IMR-90 (cell line): ENCODE results near the gene ZBTB3. TPM values are rescaled to one million over a fixed set of nuclear protein-coding genes. Genes with fewer than 3 reads are reported as not detected.

Experiments used
- ATAC-seq: fragments of 200-7000 bp; cut with Tn5 transposase; 2 replicates; pipeline ENCODE4 v1.9.1; 2020; ENCODE audit warnings: low read depth, mild to moderate bottlenecking, moderate library complexity
- BruUV-seq: library from RNA; stranded (reverse); fragments of 400-500 nt; replicated peaks from 2 replicates; lab custom pipeline; 2021; lab: Mats Ljungman, UMichigan
- CTCF ChIA-PET: fragments of 300-600 bp; formaldehyde crosslinking; extraction: SDS; loops from one replicate; lab custom pipeline; 2021; ENCODE audit warnings: antibody characterized with exemption; lab: Yijun Ruan, JAX
- POLR2A ChIA-PET: fragments of 300-600 bp; sonication (Branson Sonifier 250); formaldehyde crosslinking; loops from one replicate; lab custom pipeline; 2022; ENCODE audit warnings: antibody characterized with exemption; ENCODE audit not compliant: unreplicated experiment; lab: Charles Lee
- DNase-seq: peaks from one replicate; pipeline ENCODE4 v3.0.0; 2013
- H2AFZ ChIP-seq: replicated peaks from 2 replicates; pipeline ENCODE3; 2013; ENCODE audit warnings: low read length, mild to moderate bottlenecking; ENCODE audit not compliant: poor library complexity
- H2AK5ac ChIP-seq: 2 replicates; pipeline ENCODE4 v1.6.1; 2013; ENCODE audit warnings: low read depth, low read length, inconsistent platforms
- H2AK9ac ChIP-seq: replicated peaks from 2 replicates; pipeline ENCODE3; 2013; ENCODE audit warnings: mild to moderate bottlenecking, low read depth, low read length, moderate library complexity; ENCODE audit not compliant: poor library complexity
- H2BK120ac ChIP-seq: 2 replicates; pipeline ENCODE4 v1.6.1; 2013; ENCODE audit warnings: low read depth, low read length, inconsistent platforms
- H2BK15ac ChIP-seq: 3 replicates; pipeline ENCODE4 v1.6.1; 2013; ENCODE audit warnings: low read depth, low read length, inconsistent platforms
- H2BK20ac ChIP-seq: 2 replicates; pipeline ENCODE4 v1.6.1; 2013; ENCODE audit warnings: low read depth, mild to moderate bottlenecking, inconsistent platforms, low read length, moderate library complexity
- H2BK5ac ChIP-seq: 2 replicates; pipeline ENCODE4 v1.6.1; 2013; ENCODE audit warnings: mild to moderate bottlenecking, low read depth, low read length, inconsistent platforms; ENCODE audit not compliant: poor library complexity, severe bottlenecking
- H3K14ac ChIP-seq: replicated peaks from 2 replicates; pipeline ENCODE4 v1.6.1; 2013; ENCODE audit warnings: low read depth, low read length, inconsistent platforms
- H3K18ac ChIP-seq: 2 replicates; pipeline ENCODE4 v1.6.1; 2013; ENCODE audit warnings: low read depth, low read length, control low read depth
- H3K23ac ChIP-seq: 2 replicates; pipeline ENCODE4 v1.6.1; 2013; ENCODE audit warnings: low read depth, low read length, inconsistent platforms
- H3K27ac ChIP-seq: 2 replicates; pipeline ENCODE4 v1.5.1; 2013; ENCODE audit warnings: mild to moderate bottlenecking, control low read depth, low read length; ENCODE audit not compliant: insufficient read depth
- H3K27me3 ChIP-seq: 2 replicates; pipeline ENCODE4 v1.6.1; 2013; ENCODE audit warnings: low read length; ENCODE audit not compliant: control insufficient read depth, insufficient read depth
- H3K36me3 ChIP-seq: 2 replicates; pipeline ENCODE4 v1.6.1; 2013; ENCODE audit warnings: low read length, mixed read lengths; ENCODE audit not compliant: control insufficient read depth, insufficient read depth
- H3K4ac ChIP-seq: 2 replicates; pipeline ENCODE4 v1.6.1; 2013; ENCODE audit warnings: low read depth, low read length, inconsistent platforms
- H3K4me1 ChIP-seq: 2 replicates; pipeline ENCODE4 v1.6.1; 2013; ENCODE audit warnings: low read length, mixed read lengths; ENCODE audit not compliant: control insufficient read depth, insufficient read depth
- H3K4me2 ChIP-seq: 2 replicates; pipeline ENCODE4 v1.6.1; 2013; ENCODE audit warnings: low read depth, mild to moderate bottlenecking, control low read depth, low read length, moderate library complexity
- H3K4me3 ChIP-seq: 2 replicates; pipeline ENCODE4 v1.5.1; 2013; ENCODE audit warnings: low read depth, mild to moderate bottlenecking, control low read depth, low read length, moderate library complexity; ENCODE audit not compliant: insufficient read depth
- H3K56ac ChIP-seq: 2 replicates; pipeline ENCODE4 v1.6.1; 2013; ENCODE audit warnings: low read length, inconsistent platforms; ENCODE audit not compliant: insufficient read depth; ENCODE audit errors: extremely low read depth
- H3K79me1 ChIP-seq, 2 experiments: 2 replicates each; pipeline ENCODE4 v1.6.1; 2013; ENCODE audit warnings: low read length in 2 of 2, inconsistent platforms in 1 of 2, low read depth in 1 of 2
- H3K9ac ChIP-seq: 2 replicates; pipeline ENCODE4 v1.6.1; 2013; ENCODE audit warnings: low read depth, low read length, control low read depth
- H3K9me1 ChIP-seq: 2 replicates; pipeline ENCODE4 v1.6.1; 2013; ENCODE audit warnings: low read length, inconsistent platforms; ENCODE audit not compliant: insufficient read depth
- H3K9me3 ChIP-seq: 2 replicates; pipeline ENCODE4 v1.6.1; 2013; ENCODE audit warnings: low read length; ENCODE audit not compliant: control insufficient read depth, insufficient read depth
- H4K20me1 ChIP-seq: 2 replicates; pipeline ENCODE4 v1.6.1; 2013; ENCODE audit warnings: low read length, inconsistent platforms; ENCODE audit not compliant: insufficient read depth
- H4K5ac ChIP-seq: 2 replicates; pipeline ENCODE4 v1.6.1; 2013; ENCODE audit warnings: mild to moderate bottlenecking, low read depth, low read length, control low read depth
- H4K8ac ChIP-seq, 2 experiments: 2 replicates each; pipeline ENCODE4 v1.6.1; 2013; ENCODE audit warnings: low read depth in 2 of 2, low read length in 2 of 2, control low read depth in 1 of 2, inconsistent platforms in 1 of 2
- H4K91ac ChIP-seq: 2 replicates; pipeline ENCODE4 v1.6.1; 2013; ENCODE audit warnings: low read depth, low read length, inconsistent platforms; ENCODE audit not compliant: insufficient read depth
- BHLHE40 ChIP-seq: fragments of 150-350 bp; IDR thresholded peaks from 2 replicates; pipeline ENCODE4 v1.6.1; 2016; ENCODE audit warnings: mild to moderate bottlenecking, low read depth, low read length
- CEBPB ChIP-seq: IDR thresholded peaks from 2 replicates; pipeline ENCODE4 v1.6.1; 2012; ENCODE audit warnings: low read depth, low read length, improper control_type of control experiment
- CHD1 ChIP-seq: IDR thresholded peaks from 2 replicates; pipeline ENCODE4 v1.6.1; 2012; ENCODE audit warnings: low read depth, low read length, improper control_type of control experiment
- CTCF ChIP-seq: conservative IDR thresholded peaks from 2 replicates; pipeline ENCODE4 v1.5.1; 2012; ENCODE audit warnings: mild to moderate bottlenecking, low read depth, low read length, improper control_type of control experiment
- ELK1 ChIP-seq: fragments of 150-350 bp; IDR thresholded peaks from 2 replicates; pipeline ENCODE4 v1.6.1; 2016; ENCODE audit warnings: low read depth, mild to moderate bottlenecking, low read length, moderate library complexity, borderline replicate concordance
- FOS ChIP-seq: fragments of 150-350 bp; IDR thresholded peaks from 2 replicates; pipeline ENCODE4 v1.6.1; 2016; ENCODE audit warnings: low read depth, low read length
- MAFK ChIP-seq: IDR thresholded peaks from 2 replicates; pipeline ENCODE4 v1.6.1; 2012; ENCODE audit warnings: low read depth, low read length, improper control_type of control experiment
- MAZ ChIP-seq: IDR thresholded peaks from 2 replicates; pipeline ENCODE4 v1.6.1; 2012; ENCODE audit warnings: low read depth, mild to moderate bottlenecking, low read length, improper control_type of control experiment, moderate library complexity, borderline replicate concordance
- MXI1 ChIP-seq: IDR thresholded peaks from 2 replicates; pipeline ENCODE4 v1.6.1; 2012; ENCODE audit warnings: low read depth, mild to moderate bottlenecking, low read length, moderate library complexity, borderline replicate concordance
- NFE2L2 ChIP-seq: fragments of 150-350 bp; IDR thresholded peaks from 2 replicates; pipeline ENCODE4 v1.6.1; 2016; ENCODE audit warnings: low read depth, mild to moderate bottlenecking, low read length
- POLR2A ChIP-seq: IDR thresholded peaks from 2 replicates; pipeline ENCODE4 v1.6.1; 2012; ENCODE audit warnings: mild to moderate bottlenecking, low read depth, low read length
- RAD21 ChIP-seq: IDR thresholded peaks from 2 replicates; pipeline ENCODE4 v1.6.1; 2012; ENCODE audit warnings: low read length, improper control_type of control experiment
- RCOR1 ChIP-seq: IDR thresholded peaks from 2 replicates; pipeline ENCODE4 v1.6.1; 2012; ENCODE audit warnings: mild to moderate bottlenecking, low read length, improper control_type of control experiment; ENCODE audit not compliant: insufficient replicate concordance
- RFX5 ChIP-seq: IDR thresholded peaks from 2 replicates; pipeline ENCODE4 v1.8.0; 2012; ENCODE audit warnings: low read depth, mild to moderate bottlenecking, low read length, moderate library complexity
- SMC3 ChIP-seq: fragments of 150-350 bp; IDR thresholded peaks from 2 replicates; pipeline ENCODE4 v1.6.1; 2016; ENCODE audit warnings: low read depth, mild to moderate bottlenecking, antibody characterized with exemption, low read length, moderate library complexity
- USF2 ChIP-seq: fragments of 150-350 bp; IDR thresholded peaks from 2 replicates; pipeline ENCODE4 v1.6.1; 2017; ENCODE audit warnings: mild to moderate bottlenecking, antibody characterized with exemption, low read length, low read depth
- WGBS, 2 experiments: methylation state at CpG; one replicate each; pipeline versions ENCODE4 v1.1.5 to v1.1.7; 2013; ENCODE audit warnings: missing lambda C conversion rate in 2 of 2; ENCODE audit not compliant: insufficient read length in 1 of 2; ENCODE audit errors: extremely low coverage in 2 of 2; 5-methylcytosine and 5-hydroxymethylcytosine counted together
- dilution Hi-C: fragments of 300-500 bp; cut with HindIII; formaldehyde crosslinking; loops from one replicate; pipeline ENCODE4 v1.14.3; 2018; ENCODE audit warnings: low sequenced_read_pairs; ENCODE audit not compliant: unreplicated experiment
- in situ Hi-C: fragments of 300-500 bp; cut with MboI; formaldehyde crosslinking; loops from 3 replicates; pipeline ENCODE4 v1.14.3; 2019; ENCODE audit warnings: low sequenced_read_pairs, inconsistent platforms, mixed read lengths
- intact Hi-C: fragments of 100-400 bp; cut with micrococcal nuclease; formaldehyde crosslinking; loops from 2 replicates; pipeline ENCODE4 v1.10.0; 2022
- polyA plus RNA-seq, 3 experiments: library from polyadenylated mRNA; depleted of rRNA; stranded (reverse); fragments of >200 nt; gene quantifications; 2 replicates each; pipeline ENCODE4 v1.2.3, GENCODE V29; 2012; ENCODE audit warnings: low replicate concordance in 1 of 3
- total RNA-seq: library from RNA; depleted of rRNA; stranded (reverse); fragments of >200 nt; gene quantifications from 2 replicates; pipeline ENCODE4 v1.2.3, GENCODE V29; 2012

Gene ZBTB3
- total and polyA plus RNA-seq, 2 of the 4 experiments (the other 2 are of a cell fraction), result 3.4 to 8.1 TPM

GRCh38 chr11:62706850-62707247, 47.1 kb downstream of the ZBTB3 start:
- no TSS peak for BruUV-seq
- Histone ChIP-seq H3K4me3 (no peak overlapping the region), H3K4ac (peak overlapping the region; percentile 84), H2AFZ (peak overlapping the region; percentile 95), H3K9ac (peak overlapping the region; percentile 46; the same call in 1 of the 2 replicates), H4K91ac (peak overlapping the region; percentile 52; the same call in 1 of the 2 replicates), H3K18ac (no peak overlapping the region), H3K27me3 (no peaks in the 10 kb centered on the region), H2BK15ac (no peak overlapping the region), H2BK5ac (no peak overlapping the region), H3K14ac (peak overlapping the region; percentile 55; the same call in 1 of the 2 replicates), H4K20me1 (no peaks in the 10 kb centered on the region), H3K56ac (no peak overlapping the region), H4K5ac (peak overlapping the region; percentile 33; the same call in 1 of the 2 replicates), H4K8ac (peak overlapping the region; percentile 80 to 83), H3K36me3 (peaks cover 16% of the 10 kb centered on the region), H2AK5ac (peak overlapping the region; percentile 67; the same call in 1 of the 2 replicates), H3K9me1 (peaks cover 17% of the 10 kb centered on the region), H3K9me3 (no peaks in the 10 kb centered on the region), H3K23ac (peak overlapping the region; percentile 96), H3K4me1 (peaks cover 16% of the 10 kb centered on the region), H2AK9ac (peak overlapping the region; percentile 89), H3K4me2 (peak overlapping the region; percentile 94; the same call in 1 of the 2 replicates), H2BK20ac (no peak overlapping the region), H3K27ac (peak overlapping the region; percentile 33; the same call in 1 of the 2 replicates), H3K79me1 (peaks cover 18 to 53% of the 10 kb centered on the region in 2 experiments), H2BK120ac (no peak overlapping the region)
- dilution Hi-C loops, result no loop called here
- intact Hi-C loops, result no loop called here
- ATAC-seq (no peak), DNase-seq (no peak)
- WGBS, 2 experiments, result 100% methylated on average over 1 of the region's 8 CpGs; no CpG with 5 or more reads in 1 of the 2 experiments
- TF ChIP-seq BHLHE40 (no peak), CHD1 (no peak), CTCF (no peak), POLR2A (no peak), NFE2L2 (no peak), MXI1 (no peak), RAD21 (no peak), MAZ (no peak), ELK1 (no peak), SMC3 (no peak), RFX5 (no peak), USF2 (no peak), RCOR1 (no peak), FOS (no peak), MAFK (no peak), CEBPB (no peak)
- in situ Hi-C loops, result no loop called here
- ChIA-PET POLR2A (no interaction called here), CTCF (interaction anchor here (1.9 kb wide), 1 partner anchor 12 kb away, joined by 6 read pairs; no protein-coding TSS in a partner anchor)
